PFSK-1 (cell line): Measurements from ENCODE around the gene RPUSD2.

Experiments used
- FOXP2 ChIP-seq: optimal IDR thresholded peaks from 2 replicates; pipeline ENCODE3; 2011; ENCODE audit warnings: borderline replicate concordance, control low read depth, inconsistent platforms; ENCODE audit not compliant: insufficient read depth; ENCODE audit errors: extremely low read length, extremely low read depth
- POLR2AphosphoS5 ChIP-seq: IDR thresholded peaks from 2 replicates; pipeline ENCODE4 v1.6.1; 2012; ENCODE audit warnings: low read depth, mild to moderate bottlenecking, control low read depth, low read length, moderate library complexity
- REST ChIP-seq, 2 experiments: IDR thresholded peaks; 2 replicates each; pipeline versions ENCODE4 v1.6.1 to v1.8.0; 2011 to 2012; ENCODE audit warnings: low read depth in 2 of 2, low read length in 2 of 2, control low read depth in 1 of 2, inconsistent platforms in 1 of 2, mild to moderate bottlenecking in 1 of 2, moderate library complexity in 1 of 2; ENCODE audit not compliant: insufficient read depth in 1 of 2
- SIN3A ChIP-seq: IDR thresholded peaks from 2 replicates; pipeline ENCODE4 v1.6.1; 2012; ENCODE audit warnings: mild to moderate bottlenecking, low read length, moderate library complexity, borderline replicate concordance; ENCODE audit not compliant: insufficient read depth
- TAF1 ChIP-seq: IDR thresholded peaks from 2 replicates; pipeline ENCODE4 v1.6.1; 2012; ENCODE audit warnings: low read length, control low read depth, borderline replicate concordance; ENCODE audit not compliant: insufficient read depth

The RPUSD2 gene

GRCh38 chr15:40554161-40554525 lies 15.0 kb upstream of the RPUSD2 start:
- TF ChIP-seq TAF1, result no peak

GRCh38 chr15:40555876-40556275 lies 13.2 kb upstream of the RPUSD2 start:
- no peak for TF ChIP-seq FOXP2
- no peak for TF ChIP-seq TAF1
- no peak for TF ChIP-seq REST (IDR thresholded peaks at IDR 0.05; ENCODE audit: insufficient read depth in 1 of 2, low read depth in 2 of 2, low read length in 2 of 2)
- TF ChIP-seq POLR2AphosphoS5, result no peak
- no peak for TF ChIP-seq SIN3A

- TF ChIP-seq REST (IDR thresholded peaks at IDR 0.05; ENCODE audit: insufficient read depth in 1 of 2, low read depth in 2 of 2, low read length in 2 of 2) (no peak), POLR2AphosphoS5 (no peak), SIN3A (no peak), TAF1 (no peak), FOXP2 (no peak)
Observed at GRCh38 chr15:40558952-40559742, 10.0 kb upstream of the RPUSD2 start.

GRCh38 chr15:40562691-40563090 lies 6.4 kb upstream of the RPUSD2 start:
- no peak for TF ChIP-seq SIN3A
- no peak for TF ChIP-seq POLR2AphosphoS5
- TF ChIP-seq FOXP2, result no peak
- no peak for TF ChIP-seq TAF1
- no peak for TF ChIP-seq REST (IDR thresholded peaks at IDR 0.05; ENCODE audit: insufficient read depth in 1 of 2, low read depth in 2 of 2, low read length in 2 of 2)

- no peak for TF ChIP-seq SIN3A
- TF ChIP-seq POLR2AphosphoS5, result no peak
Observed at GRCh38 chr15:40563426-40563825, 5.7 kb upstream of the RPUSD2 start.

- peak; percentile 54; the same call in 1 of the 2 replicates for TF ChIP-seq TAF1
- 0 out of 2 replicates have a peak, but pooled peaks have one; percentile 51 for TF ChIP-seq SIN3A
- peak; percentile 90 for TF ChIP-seq POLR2AphosphoS5
- TF ChIP-seq REST (IDR thresholded peaks at IDR 0.05; ENCODE audit: insufficient read depth in 1 of 2, low read depth in 2 of 2, low read length in 2 of 2), result no peak
- TF ChIP-seq FOXP2, result no peak
Observed at GRCh38 chr15:40564591-40565332, 4.3 kb upstream of the RPUSD2 start, which contains the start of gene CCDC32. Gene CCDC32, minus strand, starts transcription at chr15:40565042. Its CDS starts 2,027 bp downstream, at chr15:40563015.
